Germinal center (tissue), 1 donor: ENCODE data around the gene GRPEL2.
A peak's percentile ranks its signal among the peaks of the same experiment; 100 is the strongest.

Experiments
- DNase-seq: peaks from one replicate; pipeline ENCODE4 v3.0.0; 2012; ENCODE audit warnings: mixed read lengths, low spot score

The GRPEL2 gene

GRCh38 chr5:149319174-149319573, 26.1 kb upstream of the GRPEL2 start:
- no peak for DNase-seq

GRCh38 chr5:149320791-149321330, 24.4 kb upstream of the GRPEL2 start:
- no peak for DNase-seq

GRCh38 chr5:149322518-149322917, 22.8 kb upstream of the GRPEL2 start:
- no peak for DNase-seq

- DNase-seq: no peak
Measured at GRCh38 chr5:149323210-149323609, 22.1 kb upstream of the GRPEL2 start.

- DNase-seq: no peak
Measured at GRCh38 chr5:149323621-149324205, 21.6 kb upstream of the GRPEL2 start.

- no peak for DNase-seq
Measured at GRCh38 chr5:149324641-149325040, 20.7 kb upstream of the GRPEL2 start.

- DNase-seq: no peak
Measured at GRCh38 chr5:149325166-149325735, 20.0 kb upstream of the GRPEL2 start.

- no peak for DNase-seq
Measured at GRCh38 chr5:149325894-149326293, 19.4 kb upstream of the GRPEL2 start.

- DNase-seq: no peak
Measured at GRCh38 chr5:149326611-149327010, 18.7 kb upstream of the GRPEL2 start.

GRCh38 chr5:149328177-149328576, 17.1 kb upstream of the GRPEL2 start:
- DNase-seq: no peak

GRCh38 chr5:149333711-149334443, 11.4 kb upstream of the GRPEL2 start:
- DNase-seq: no peak

GRCh38 chr5:149337736-149338135, 7.6 kb upstream of the GRPEL2 start:
- DNase-seq: no peak

GRCh38 chr5:149338364-149338763, 6.9 kb upstream of the GRPEL2 start:
- DNase-seq: no peak

GRCh38 chr5:149340920-149341319, 4.4 kb upstream of the GRPEL2 start:
- no peak for DNase-seq

- no peak for DNase-seq
Measured at GRCh38 chr5:149341876-149342275, 3.4 kb upstream of the GRPEL2 start.

GRCh38 chr5:149344151-149344550, 1.1 kb upstream of the GRPEL2 start:
- DNase-seq: no peak

- DNase-seq: peak; percentile 15
Measured at GRCh38 chr5:149345892-149346222, 558 bp downstream of the GRPEL2 start.

- no peak for DNase-seq
Measured at GRCh38 chr5:149348518-149348917, 3.2 kb downstream of the GRPEL2 start.

- no peak for DNase-seq
Measured at GRCh38 chr5:149349382-149349781, 4.1 kb downstream of the GRPEL2 start.

GRCh38 chr5:149352169-149352568, 6.9 kb downstream of the GRPEL2 start:
- no peak for DNase-seq

- DNase-seq: no peak
Measured at GRCh38 chr5:149353911-149354310, 8.6 kb downstream of the GRPEL2 start.

GRCh38 chr5:149355688-149356087, 10.4 kb downstream of the GRPEL2 start:
- DNase-seq: no peak

- DNase-seq: no peak
Measured at GRCh38 chr5:149356391-149356790, 11.1 kb downstream of the GRPEL2 start.
